H1 (cell line): Measurements from ENCODE around the gene MPDZ. TPM values are rescaled to one million over a fixed set of nuclear protein-coding genes. Genes with fewer than 3 reads are reported as not detected.

Experiments used
- CTCF ChIA-PET: fragments of 300-600 bp; sonication (Branson Sonifier 250); formaldehyde crosslinking; loops from one replicate; lab custom pipeline; 2021; ENCODE audit not compliant: partially characterized antibody; lab: Charles Lee
- POLR2A ChIA-PET: fragments of 300-600 bp; sonication (Branson Sonifier 250); formaldehyde crosslinking; loops from one replicate; lab custom pipeline; 2021; ENCODE audit warnings: inconsistent platforms; ENCODE audit not compliant: partially characterized antibody; lab: Charles Lee
- DNase-seq, 2 experiments: peaks; one replicate each; pipeline versions ENCODE4 v3.0.0 to v3.0.0-alpha.2; 2010 to 2022; ENCODE audit warnings: low spot score in 2 of 2, low read depth in 1 of 2, mixed read lengths in 1 of 2
- FAIRE-seq: peaks from 2 replicates; lab custom pipeline; 2011; peaks lifted over from hg19 to GRCh38; lab: Jason Lieb, UNC
- H2AFZ ChIP-seq: 2 replicates; pipeline ENCODE4 v1.8.1; 2012; ENCODE audit warnings: low read length, inconsistent platforms
- H2AK5ac ChIP-seq: 2 replicates; pipeline ENCODE4 v1.6.1; 2013; ENCODE audit warnings: low read depth, low read length
- H2BK120ac ChIP-seq: replicated peaks from 2 replicates; pipeline ENCODE3; 2013; ENCODE audit warnings: low read depth, low read length, inconsistent platforms
- H2BK12ac ChIP-seq: 2 replicates; pipeline ENCODE4 v1.6.1; 2013; ENCODE audit warnings: low read depth, low read length
- H2BK15ac ChIP-seq: 2 replicates; pipeline ENCODE4 v1.6.1; 2013; ENCODE audit warnings: low read length
- H2BK20ac ChIP-seq: 2 replicates; pipeline ENCODE4 v1.6.1; 2013; ENCODE audit warnings: low read length
- H2BK5ac ChIP-seq: 2 replicates; pipeline ENCODE4 v1.6.1; 2013; ENCODE audit warnings: low read depth, low read length
- H3K14ac ChIP-seq: 2 replicates; pipeline ENCODE4 v1.6.1; 2013; ENCODE audit warnings: inconsistent platforms; ENCODE audit not compliant: insufficient read length
- H3K18ac ChIP-seq: 2 replicates; pipeline ENCODE4 v1.6.1; 2013; ENCODE audit warnings: low read length; ENCODE audit errors: extremely low read depth
- H3K23ac ChIP-seq: 2 replicates; pipeline ENCODE4 v1.6.1; 2013; ENCODE audit warnings: inconsistent platforms; ENCODE audit not compliant: insufficient read length
- H3K23me2 ChIP-seq: 2 replicates; pipeline ENCODE4 v1.6.1; 2013; ENCODE audit warnings: low read depth, low read length
- H3K27ac ChIP-seq: 2 replicates; pipeline ENCODE4 v1.6.1; 2011; ENCODE audit warnings: low read depth, low read length, inconsistent platforms
- H3K27me3 ChIP-seq, 4 experiments: replicated peaks in 1 of 4; 1 replicate in 1 of 4; 2 replicates in 3 of 4; pipeline versions ENCODE4 v1.6.1 to v1.8.1; 2011 to 2013; ENCODE audit warnings: low read length in 3 of 4, mild to moderate bottlenecking in 3 of 4, inconsistent platforms in 2 of 4, mixed read lengths in 2 of 4, moderate library complexity in 1 of 4; ENCODE audit not compliant: control insufficient read depth in 3 of 4, insufficient read depth in 3 of 4; ENCODE audit errors: extremely low read depth in 1 of 4
- H3K36me3 ChIP-seq, 4 experiments: 2 replicates each; pipeline versions ENCODE4 v1.6.1 to v1.8.1; 2011 to 2013; ENCODE audit warnings: mild to moderate bottlenecking in 4 of 4, low read length in 3 of 4, moderate library complexity in 2 of 4, control low read depth in 1 of 4, inconsistent platforms in 1 of 4; ENCODE audit not compliant: insufficient read depth in 4 of 4, control insufficient read depth in 2 of 4
- H3K4ac ChIP-seq: replicated peaks from 2 replicates; pipeline ENCODE3; 2013; ENCODE audit warnings: low read length, low read depth, mixed read lengths, inconsistent platforms; ENCODE audit not compliant: insufficient read length
- H3K4me1 ChIP-seq, 4 experiments: replicated peaks in 1 of 4; 1 replicate in 1 of 4; 2 replicates in 3 of 4; pipeline versions ENCODE4 v1.6.1 to v1.8.1; 2011 to 2013; ENCODE audit warnings: low read length in 3 of 4, inconsistent platforms in 2 of 4, mixed read lengths in 1 of 4; ENCODE audit not compliant: insufficient read depth in 4 of 4, control insufficient read depth in 3 of 4
- H3K4me2 ChIP-seq, 2 experiments: 2 replicates each; pipeline versions ENCODE4 v1.6.1 to v1.8.1; 2011 to 2013; ENCODE audit warnings: low read depth in 2 of 2, low read length in 2 of 2, control low read depth in 1 of 2, inconsistent platforms in 1 of 2, mild to moderate bottlenecking in 1 of 2; ENCODE audit not compliant: insufficient read depth in 1 of 2
- H3K4me3 ChIP-seq, 4 experiments: fragments of 200-600, 300-600 bp in 1 of 4; sonication (generic), shearing (Covaris generic), sonication (Bioruptor Twin) in 1 of 4; 2 replicates each; pipeline versions ENCODE4 v1.5.1 to v1.8.1; 2011 to 2016; ENCODE audit warnings: low read length in 4 of 4, low read depth in 3 of 4, control low read depth in 2 of 4, inconsistent platforms in 2 of 4, mild to moderate bottlenecking in 2 of 4, mixed read lengths in 1 of 4, moderate library complexity in 1 of 4; ENCODE audit not compliant: insufficient read depth in 2 of 4; ENCODE audit errors: extremely low read depth in 1 of 4
- H3K56ac ChIP-seq: replicated peaks from 2 replicates; pipeline ENCODE3; 2013; ENCODE audit warnings: low read depth, mild to moderate bottlenecking, mixed read lengths, low read length, inconsistent platforms; ENCODE audit not compliant: insufficient read length
- H3K79me1 ChIP-seq: 2 replicates; pipeline ENCODE4 v1.6.1; 2013; ENCODE audit warnings: low read depth, low read length, control low read depth
- H3K79me2 ChIP-seq, 2 experiments: 2 replicates each; pipeline versions ENCODE4 v1.6.1 to v1.8.1; 2012 to 2013; ENCODE audit warnings: low read length in 2 of 2, mild to moderate bottlenecking in 2 of 2, inconsistent platforms in 1 of 2; ENCODE audit not compliant: insufficient read depth in 2 of 2, control insufficient read depth in 1 of 2
- H3K9ac ChIP-seq, 4 experiments: replicated peaks in 1 of 4; 1 replicate in 1 of 4; 2 replicates in 3 of 4; pipeline versions ENCODE4 v1.6.1 to v1.8.1; 2011 to 2013; ENCODE audit warnings: low read depth in 3 of 4, low read length in 3 of 4, control low read depth in 2 of 4, mild to moderate bottlenecking in 2 of 4, moderate library complexity in 2 of 4, inconsistent platforms in 1 of 4; ENCODE audit errors: extremely low read depth in 1 of 4
- H3K9me3 ChIP-seq, 2 experiments: 2 replicates each; pipeline versions ENCODE4 v1.6.1 to v1.8.1; 2012 to 2013; ENCODE audit warnings: mild to moderate bottlenecking in 2 of 2, moderate library complexity in 2 of 2, control low read depth in 1 of 2, inconsistent platforms in 1 of 2, low read depth in 1 of 2, low read length in 1 of 2, mixed read lengths in 1 of 2; ENCODE audit not compliant: insufficient read depth in 2 of 2
- H4K20me1 ChIP-seq, 2 experiments: replicated peaks in 1 of 2; 2 replicates each; pipeline versions ENCODE3 to v1.8.1; 2011 to 2013; ENCODE audit warnings: inconsistent platforms in 2 of 2, low read length in 2 of 2, mild to moderate bottlenecking in 1 of 2; ENCODE audit not compliant: insufficient read depth in 2 of 2, control insufficient read depth in 1 of 2
- H4K5ac ChIP-seq: 2 replicates; pipeline ENCODE4 v1.6.1; 2013; ENCODE audit warnings: low read length, low read depth, mixed read lengths, inconsistent platforms; ENCODE audit not compliant: insufficient read length
- H4K8ac ChIP-seq: 2 replicates; pipeline ENCODE4 v1.8.0; 2013; ENCODE audit warnings: mild to moderate bottlenecking, moderate library complexity, low read length, inconsistent platforms; ENCODE audit not compliant: insufficient read depth; ENCODE audit errors: extremely low read depth
- H4K91ac ChIP-seq: replicated peaks from 2 replicates; pipeline ENCODE3; 2013; ENCODE audit warnings: low read length, mixed read lengths, inconsistent platforms; ENCODE audit not compliant: insufficient read length
- BRCA1 ChIP-seq: IDR thresholded peaks from 2 replicates; pipeline ENCODE4 v1.6.1; 2012; ENCODE audit warnings: low read depth, low read length, improper control_type of control experiment
- CHD2 ChIP-seq: IDR thresholded peaks from 2 replicates; pipeline ENCODE4 v1.6.1; 2012; ENCODE audit warnings: low read length, improper control_type of control experiment
- EZH2 ChIP-seq: fragments of 200-600 bp; sonication (generic); IDR thresholded peaks from 2 replicates; pipeline ENCODE4 v1.7.1; 2012; ENCODE audit warnings: low read depth, mild to moderate bottlenecking, moderate library complexity, low read length, inconsistent platforms; ENCODE audit not compliant: severe bottlenecking
- SIX5 ChIP-seq: IDR thresholded peaks from 2 replicates; pipeline ENCODE4 v1.6.1; 2011; ENCODE audit warnings: mild to moderate bottlenecking, low read depth, low read length
- TAF1 ChIP-seq: IDR thresholded peaks from 2 replicates; pipeline ENCODE4 v1.6.1; 2011; ENCODE audit warnings: mild to moderate bottlenecking, low read depth, low read length
- TEAD4 ChIP-seq: IDR thresholded peaks from 2 replicates; pipeline ENCODE4 v1.6.1; 2012; ENCODE audit warnings: low read depth, low read length, inconsistent platforms, mixed read lengths
- WGBS, 2 experiments: shearing (Covaris generic) in 1 of 2; methylation state at CpG; one replicate each; pipeline versions ENCODE4 v1.1.6 to v1.1.7; 2013 to 2015; ENCODE audit warnings: low lambda C conversion rate in 2 of 2, mixed read lengths in 2 of 2, inconsistent platforms in 1 of 2, low coverage in 1 of 2, missing lambda C conversion rate in 1 of 2; ENCODE audit not compliant: insufficient replicate concordance in 2 of 2, insufficient coverage in 1 of 2, insufficient read length in 1 of 2; ENCODE audit errors: extremely low coverage in 1 of 2, missing lambda C conversion rate in 1 of 2; 5-methylcytosine and 5-hydroxymethylcytosine counted together
- polyA plus RNA-seq, 7 experiments: library from polyadenylated mRNA; depleted of rRNA in 3 of 7; stranded (reverse) in 5 of 7; unstranded in 2 of 7; fragments of >200 nt in 5 of 7; fragments of 200-250 nt in 2 of 7; gene quantifications; 1 replicate in 5 of 7; 2 replicates in 1 of 7; 4 replicates in 1 of 7; pipeline versions ENCODE4 v1.2.1 to v1.2.3, GENCODE V29; 2011 to 2013; ENCODE audit warnings: missing spikeins in 2 of 7, mixed read lengths in 2 of 7
- total RNA-seq: library from RNA; stranded (reverse); fragmentation: NEBNext Ultra II Directional; extraction: Animal tissue kit (Norgen Biotek cat#: 25700); gene quantifications from 2 replicates; pipeline ENCODE4 v1.2.1, GENCODE V29; 2021
- TF ChIP-seq, protein P1 (sequence below): IDR thresholded peaks from 2 replicates; pipeline ENCODE4 v1.6.1; 2012; ENCODE audit warnings: inconsistent platforms

Gene MPDZ
- total and polyA plus RNA-seq, 2 of the 8 experiments (the other 6 are each of a cell fraction or from before 2014, with no cell fraction given): 14.6 to 39.4 TPM

DNA sequence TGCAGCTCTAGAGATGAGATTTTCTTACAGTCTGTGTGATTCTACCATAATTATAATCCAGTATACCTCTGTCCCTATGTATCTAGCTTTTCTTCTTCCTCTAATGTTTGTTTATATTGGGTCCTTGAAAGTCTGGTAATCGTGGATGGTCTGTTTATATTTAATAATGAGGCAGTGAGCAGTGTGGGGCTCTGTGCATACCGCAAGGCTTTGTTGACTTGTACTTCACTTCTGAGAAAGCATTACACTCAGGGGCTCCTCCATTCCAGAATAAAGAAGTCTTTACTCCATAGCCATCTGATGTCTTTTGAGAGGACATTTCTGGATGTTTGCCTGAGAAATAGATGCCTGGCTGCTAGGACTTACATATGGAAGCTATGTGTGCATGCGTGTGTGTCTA is 4.5 kb upstream of the MPDZ start:
- H3K4me1 ChIP-seq: no peaks in the 10 kb centered on the region
- ChIA-PET POLR2A (no interaction called here), CTCF (interaction anchor here (1.2 to 1.6 kb wide), 4 partner anchors 9 to 15 kb away, joined by 3 to 6 read pairs (median 4); no protein-coding TSS in a partner anchor)
- no peaks in the 10 kb centered on the region for H3K79me1 ChIP-seq
- H3K79me2 ChIP-seq: no peaks in the 10 kb centered on the region
- H2BK120ac ChIP-seq: no peak overlapping the region
- no peaks in the 10 kb centered on the region for H4K20me1 ChIP-seq
- DNase-seq (no peak), FAIRE-seq (no peak)
- H2AK5ac ChIP-seq: no peak overlapping the region
- H2BK12ac ChIP-seq: no peak overlapping the region
- no peak overlapping the region for H3K4me3 ChIP-seq
- H3K27me3 ChIP-seq: no peaks in the 10 kb centered on the region
- H2AFZ ChIP-seq: no peak overlapping the region
- H3K4me2 ChIP-seq: no peak overlapping the region
- no peak overlapping the region for H4K8ac ChIP-seq
- no peak overlapping the region for H3K27ac ChIP-seq
- no peak overlapping the region for H4K5ac ChIP-seq
- no peak overlapping the region for H4K91ac ChIP-seq
- no peak overlapping the region for H3K23ac ChIP-seq
- H3K23me2 ChIP-seq: no peaks in the 10 kb centered on the region; the same call in 1 of the 2 replicates
- H3K56ac ChIP-seq: no peak overlapping the region
- no peaks in the 10 kb centered on the region for H3K9me3 ChIP-seq
- H3K9ac ChIP-seq: no peak overlapping the region
- H3K14ac ChIP-seq: no peak overlapping the region
- no peak overlapping the region for H3K18ac ChIP-seq
- no peak overlapping the region for H3K4ac ChIP-seq
- 88% methylated on average over 3 of the region's 3 CpGs; no CpG with 5 or more reads in 1 of the 2 experiments for WGBS, 2 experiments
- no peak for TF ChIP-seq BRCA1
- TF ChIP-seq CHD2: no peak
- TF ChIP-seq, protein P1, sequence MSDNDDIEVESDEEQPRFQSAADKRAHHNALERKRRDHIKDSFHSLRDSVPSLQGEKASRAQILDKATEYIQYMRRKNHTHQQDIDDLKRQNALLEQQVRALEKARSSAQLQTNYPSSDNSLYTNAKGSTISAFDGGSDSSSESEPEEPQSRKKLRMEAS: no peak
- no peak for TF ChIP-seq EZH2
- no peak for TF ChIP-seq TAF1
- TF ChIP-seq SIX5: no peak
- TF ChIP-seq TEAD4: no peak
- H2BK20ac ChIP-seq: no peak overlapping the region
- H2BK5ac ChIP-seq: no peak overlapping the region
- no peak overlapping the region for H2BK15ac ChIP-seq
- H3K36me3 ChIP-seq: no peaks in the 10 kb centered on the region
